HUES64 (cell line): Measurements from ENCODE around the gene ZNF716. TPM values are rescaled to one million over a fixed set of nuclear protein-coding genes. Genes with fewer than 3 reads are reported as not detected.
"Not testable (repeated sequence)": the region's sequence is repeated elsewhere in the genome, so short reads cannot be mapped to it uniquely, and the experiment has no call there.

ENCODE experiments used
- H3K27ac ChIP-seq: 2 replicates; pipeline ENCODE4 v1.7.0; 2013; ENCODE audit warnings: low read depth, low read length, inconsistent platforms
- H3K27me3 ChIP-seq: 2 replicates; pipeline ENCODE4 v1.6.1; 2013; ENCODE audit warnings: mild to moderate bottlenecking, low read length; ENCODE audit not compliant: insufficient read depth
- H3K36me3 ChIP-seq: 2 replicates; pipeline ENCODE4 v1.6.1; 2013; ENCODE audit warnings: mild to moderate bottlenecking, low read length; ENCODE audit not compliant: insufficient read depth
- H3K4me1 ChIP-seq: 2 replicates; pipeline ENCODE4 v1.6.1; 2013; ENCODE audit warnings: mild to moderate bottlenecking, low read length, moderate library complexity; ENCODE audit not compliant: insufficient read depth
- H3K4me3 ChIP-seq: 2 replicates; pipeline ENCODE4 v1.5.1; 2013; ENCODE audit warnings: mild to moderate bottlenecking, low read length, moderate library complexity
- H3K9ac ChIP-seq: 2 replicates; pipeline ENCODE4 v1.6.1; 2013; ENCODE audit warnings: mild to moderate bottlenecking, low read depth, low read length
- H3K9me3 ChIP-seq: 2 replicates; pipeline ENCODE4 v1.6.1; 2013; ENCODE audit warnings: low read depth, low read length; ENCODE audit not compliant: insufficient read depth
- WGBS: fragments of 150-250, 120-280 bp; methylation state at CpG from one replicate; pipeline ENCODE4 v1.1.7; 2013; ENCODE audit warnings: missing lambda C conversion rate; 5-methylcytosine and 5-hydroxymethylcytosine counted together
- polyA plus RNA-seq, 2 experiments: library from polyadenylated mRNA; stranded (reverse); fragments of 50-300 nt; gene quantifications; one replicate each; pipeline ENCODE4 v1.2.3, GENCODE V29; 2013

ZNF716 gene
- not detected for polyA plus RNA-seq (2013, experiment 1 of 2)
- not detected for polyA plus RNA-seq (2013, experiment 2 of 2)

- WGBS, result 90% methylated on average over 10 of the region's 10 CpGs
- Histone ChIP-seq H3K9ac (no peak within 1 kb of the TSS), H3K36me3 (no peaks in the 10 kb centered on the region), H3K27ac (no peak within 1 kb of the TSS), H3K4me3 (no peak within 1 kb of the TSS), H3K4me1 (no peaks in the 10 kb centered on the region), H3K9me3 (peaks cover 73% of the 10 kb centered on the region), H3K27me3 (no peaks in the 10 kb centered on the region)
Measured at GRCh38 chr7:57449904-57450303, at the start of gene ZNF716. ZNF716 (plus strand) TSS chr7:57450177; CDS start chr7:57450289, 112 bp downstream.

- H3K9me3 ChIP-seq, result peaks cover 88% of the 10 kb centered on the region
- H3K9ac ChIP-seq, result no peak overlapping the region
- no peaks in the 10 kb centered on the region for H3K27me3 ChIP-seq
- WGBS, result 90% methylated on average over 10 of the region's 10 CpGs
- H3K4me3 ChIP-seq, result no peak overlapping the region; the same call in 1 of the 2 replicates
- H3K36me3 ChIP-seq, result no peaks in the 10 kb centered on the region
- no peak overlapping the region for H3K27ac ChIP-seq
- no peaks in the 10 kb centered on the region for H3K4me1 ChIP-seq
Measured at GRCh38 chr7:57400531-57401155, 49.3 kb upstream of the ZNF716 start.

GRCh38 chr7:57403051-57403450 lies 46.9 kb upstream of the ZNF716 start:
- not testable (repeated sequence) for H3K27ac ChIP-seq, H3K36me3 ChIP-seq, H3K4me1 ChIP-seq, H3K9ac ChIP-seq, H3K27me3 ChIP-seq, H3K4me3 ChIP-seq
- H3K9me3 ChIP-seq, result peaks cover 87% of the 10 kb centered on the region
- WGBS, result 90% methylated on average over 16 of the region's 16 CpGs

- H3K9me3 ChIP-seq, result peaks cover 85% of the 10 kb centered on the region
- H3K4me1 ChIP-seq, result no peaks in the 10 kb centered on the region
- 81% methylated on average over 36 of the region's 36 CpGs for WGBS
- H3K4me3 ChIP-seq, result no peak overlapping the region
- H3K27ac ChIP-seq, result no peak overlapping the region
- H3K9ac ChIP-seq, result no peak overlapping the region
- no peaks in the 10 kb centered on the region for H3K27me3 ChIP-seq
- no peaks in the 10 kb centered on the region for H3K36me3 ChIP-seq
Measured at GRCh38 chr7:57403601-57404342, 46.2 kb upstream of the ZNF716 start.

GRCh38 chr7:57404343-57404966 lies 45.5 kb upstream of the ZNF716 start:
- WGBS, result 94% methylated on average over 38 of the region's 38 CpGs
- Histone ChIP-seq H3K27me3 (no peaks in the 10 kb centered on the region), H3K27ac (no peak overlapping the region), H3K36me3 (no peaks in the 10 kb centered on the region), H3K9ac (no peak overlapping the region), H3K4me1 (no peaks in the 10 kb centered on the region), H3K4me3 (no peak overlapping the region), H3K9me3 (peaks cover 82% of the 10 kb centered on the region)

DNA sequence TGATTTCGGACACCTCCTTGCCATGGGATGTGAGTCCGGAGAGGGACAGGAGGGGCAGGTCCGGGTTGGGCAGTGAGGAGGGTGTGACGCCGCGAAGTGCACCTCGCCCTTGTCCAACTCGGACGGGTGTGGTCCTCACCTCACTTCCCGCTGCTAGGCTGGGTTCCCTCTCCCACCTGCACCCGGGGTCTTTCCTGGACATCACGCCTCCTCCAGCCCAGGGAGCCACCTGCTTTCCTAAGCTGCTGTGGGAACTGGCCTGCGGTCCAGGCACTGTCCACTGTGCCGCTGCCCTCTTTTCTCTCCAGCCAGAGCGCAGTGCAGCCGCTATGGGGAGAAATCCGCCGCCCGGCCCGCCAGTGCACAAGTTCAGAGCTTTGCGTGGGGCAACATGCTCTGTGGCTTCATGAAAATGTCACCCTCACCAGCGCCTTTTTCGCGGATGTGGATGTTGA lies 45.0 kb upstream of the ZNF716 start:
- peaks cover 82% of the 10 kb centered on the region for H3K9me3 ChIP-seq
- H3K36me3 ChIP-seq, result no peaks in the 10 kb centered on the region
- no peak overlapping the region for H3K27ac ChIP-seq
- no peak overlapping the region for H3K9ac ChIP-seq
- H3K4me3 ChIP-seq, result no peak overlapping the region
- no peaks in the 10 kb centered on the region for H3K4me1 ChIP-seq
- H3K27me3 ChIP-seq, result no peaks in the 10 kb centered on the region
- WGBS, result 91% methylated on average over 24 of the region's 24 CpGs

- H3K9ac ChIP-seq, result no peak overlapping the region
- no peak overlapping the region for H3K4me3 ChIP-seq
- no peaks in the 10 kb centered on the region for H3K27me3 ChIP-seq
- 76% methylated on average over 6 of the region's 7 CpGs for WGBS
- H3K36me3 ChIP-seq, result no peaks in the 10 kb centered on the region
- no peaks in the 10 kb centered on the region for H3K4me1 ChIP-seq
- peaks cover 82% of the 10 kb centered on the region for H3K9me3 ChIP-seq
- H3K27ac ChIP-seq, result no peak overlapping the region
Measured at GRCh38 chr7:57407125-57407524, 42.9 kb upstream of the ZNF716 start.

- no peak overlapping the region for H3K27ac ChIP-seq
- no peaks in the 10 kb centered on the region for H3K4me1 ChIP-seq
- 61% methylated on average over 6 of the region's 6 CpGs for WGBS
- H3K9me3 ChIP-seq, result peaks cover 94% of the 10 kb centered on the region
- H3K27me3 ChIP-seq, result no peaks in the 10 kb centered on the region
- no peak overlapping the region for H3K4me3 ChIP-seq
- no peak overlapping the region for H3K9ac ChIP-seq
- H3K36me3 ChIP-seq, result no peaks in the 10 kb centered on the region
Measured at GRCh38 chr7:57412168-57412567, 37.8 kb upstream of the ZNF716 start.

GRCh38 chr7:57412618-57413017 lies 37.4 kb upstream of the ZNF716 start:
- H3K36me3 ChIP-seq, result no peaks in the 10 kb centered on the region
- no peak overlapping the region for H3K4me3 ChIP-seq
- H3K9ac ChIP-seq, result no peak overlapping the region
- 72% methylated on average over 3 of the region's 3 CpGs for WGBS
- H3K27ac ChIP-seq, result no peak overlapping the region
- H3K27me3 ChIP-seq, result no peaks in the 10 kb centered on the region
- no peaks in the 10 kb centered on the region for H3K4me1 ChIP-seq
- H3K9me3 ChIP-seq, result peaks cover 95% of the 10 kb centered on the region

GRCh38 chr7:57413529-57414398 lies 36.2 kb upstream of the ZNF716 start:
- Histone ChIP-seq H3K27ac (no peak overlapping the region), H3K4me3 (no peak overlapping the region), H3K4me1 (no peaks in the 10 kb centered on the region), H3K36me3 (no peaks in the 10 kb centered on the region), H3K27me3 (no peaks in the 10 kb centered on the region), H3K9me3 (peaks cover 97% of the 10 kb centered on the region), H3K9ac (no peak overlapping the region)
- WGBS, result 76% methylated on average over 7 of the region's 7 CpGs
